Measurements from ENCODE around the gene CNBP. TPM values are rescaled to one million over a fixed set of nuclear protein-coding genes. Genes with fewer than 3 reads are reported as not detected.
A peak's percentile ranks its signal among the peaks of the same experiment; 100 is the strongest.

CNBP gene
- total and polyA plus RNA-seq, 9 of the 15 experiments (the other 6 are each of a cell fraction or from before 2014, with no cell fraction given) = 284 to 717 (median 412) TPM

DNA sequence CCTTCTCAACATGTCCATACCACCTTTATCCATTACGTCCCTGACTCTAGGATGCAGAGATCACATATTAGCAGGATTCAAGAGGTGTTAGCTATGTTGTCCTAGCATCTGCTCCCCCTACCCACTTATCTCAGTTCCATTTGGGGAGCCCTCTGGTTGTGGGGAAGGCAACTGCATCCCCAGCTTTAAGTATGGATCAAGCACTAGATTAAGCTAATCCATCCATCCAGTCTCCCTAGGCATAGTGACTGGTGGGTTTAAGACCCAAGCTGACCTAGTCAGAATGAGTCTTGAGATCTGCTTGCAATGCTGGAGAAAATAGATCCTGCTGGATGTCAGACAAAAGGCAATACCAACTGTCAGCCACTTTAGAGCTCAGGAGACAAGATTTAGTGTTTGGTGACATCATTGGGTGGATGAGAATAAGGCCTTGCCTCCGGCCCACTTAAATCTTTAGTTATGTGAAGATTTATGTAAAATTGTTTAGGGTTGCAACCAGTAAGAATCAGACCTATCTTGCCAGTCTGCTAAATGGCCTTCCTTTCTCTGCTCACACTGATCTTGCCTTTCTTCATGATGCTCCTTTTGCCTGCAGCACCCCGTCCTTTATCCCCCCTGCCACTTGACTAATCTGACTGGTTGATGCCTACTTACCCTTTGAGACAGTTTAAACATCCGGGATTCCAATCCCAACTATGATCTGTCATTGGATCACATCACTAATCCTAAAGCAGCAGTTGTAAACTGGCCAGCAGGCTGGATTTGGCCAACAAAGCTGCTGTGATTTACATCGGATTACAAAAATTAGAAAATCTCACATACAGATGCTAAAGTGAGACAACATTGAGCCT, 20.7 kb downstream of the CNBP start (continued):
- TF ChIP-seq, protein P1, sequence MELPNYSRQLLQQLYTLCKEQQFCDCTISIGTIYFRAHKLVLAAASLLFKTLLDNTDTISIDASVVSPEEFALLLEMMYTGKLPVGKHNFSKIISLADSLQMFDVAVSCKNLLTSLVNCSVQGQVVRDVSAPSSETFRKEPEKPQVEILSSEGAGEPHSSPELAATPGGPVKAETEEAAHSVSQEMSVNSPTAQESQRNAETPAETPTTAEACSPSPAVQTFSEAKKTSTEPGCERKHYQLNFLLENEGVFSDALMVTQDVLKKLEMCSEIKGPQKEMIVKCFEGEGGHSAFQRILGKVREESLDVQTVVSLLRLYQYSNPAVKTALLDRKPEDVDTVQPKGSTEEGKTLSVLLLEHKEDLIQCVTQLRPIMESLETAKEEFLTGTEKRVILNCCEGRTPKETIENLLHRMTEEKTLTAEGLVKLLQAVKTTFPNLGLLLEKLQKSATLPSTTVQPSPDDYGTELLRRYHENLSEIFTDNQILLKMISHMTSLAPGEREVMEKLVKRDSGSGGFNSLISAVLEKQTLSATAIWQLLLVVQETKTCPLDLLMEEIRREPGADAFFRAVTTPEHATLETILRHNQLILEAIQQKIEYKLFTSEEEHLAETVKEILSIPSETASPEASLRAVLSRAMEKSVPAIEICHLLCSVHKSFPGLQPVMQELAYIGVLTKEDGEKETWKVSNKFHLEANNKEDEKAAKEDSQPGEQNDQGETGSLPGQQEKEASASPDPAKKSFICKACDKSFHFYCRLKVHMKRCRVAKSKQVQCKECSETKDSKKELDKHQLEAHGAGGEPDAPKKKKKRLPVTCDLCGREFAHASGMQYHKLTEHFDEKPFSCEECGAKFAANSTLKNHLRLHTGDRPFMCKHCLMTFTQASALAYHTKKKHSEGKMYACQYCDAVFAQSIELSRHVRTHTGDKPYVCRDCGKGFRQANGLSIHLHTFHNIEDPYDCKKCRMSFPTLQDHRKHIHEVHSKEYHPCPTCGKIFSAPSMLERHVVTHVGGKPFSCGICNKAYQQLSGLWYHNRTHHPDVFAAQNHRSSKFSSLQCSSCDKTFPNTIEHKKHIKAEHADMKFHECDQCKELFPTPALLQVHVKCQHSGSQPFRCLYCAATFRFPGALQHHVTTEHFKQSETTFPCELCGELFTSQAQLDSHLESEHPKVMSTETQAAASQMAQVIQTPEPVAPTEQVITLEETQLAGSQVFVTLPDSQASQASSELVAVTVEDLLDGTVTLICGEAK (IDR thresholded peaks at IDR 0.05) = no peak
- TF ChIP-seq, protein P1 (CRISPR knock-in tag; IDR thresholded peaks at IDR 0.05) = no peak
- TF ChIP-seq MEIS2 (IDR thresholded peaks at IDR 0.05; ENCODE audit: partially characterized antibody) (peak; percentile 76), HDAC1 (IDR thresholded peaks at IDR 0.05) (no peak), U2AF2 (optimal IDR thresholded peaks at IDR 0.05; ENCODE audit: low read depth, low read length) (no peak), ZNF785 (CRISPR knock-in tag; IDR thresholded peaks at IDR 0.05) (no peak), ZNF133 (CRISPR knock-in tag; IDR thresholded peaks at IDR 0.05) (no peak), MYNN (IDR thresholded peaks at IDR 0.05) (peak; percentile 16; the same call in 1 of the 2 replicates), MYNN (CRISPR knock-in tag; IDR thresholded peaks at IDR 0.05) (no peak)
- TF ChIP-seq, protein P2, sequence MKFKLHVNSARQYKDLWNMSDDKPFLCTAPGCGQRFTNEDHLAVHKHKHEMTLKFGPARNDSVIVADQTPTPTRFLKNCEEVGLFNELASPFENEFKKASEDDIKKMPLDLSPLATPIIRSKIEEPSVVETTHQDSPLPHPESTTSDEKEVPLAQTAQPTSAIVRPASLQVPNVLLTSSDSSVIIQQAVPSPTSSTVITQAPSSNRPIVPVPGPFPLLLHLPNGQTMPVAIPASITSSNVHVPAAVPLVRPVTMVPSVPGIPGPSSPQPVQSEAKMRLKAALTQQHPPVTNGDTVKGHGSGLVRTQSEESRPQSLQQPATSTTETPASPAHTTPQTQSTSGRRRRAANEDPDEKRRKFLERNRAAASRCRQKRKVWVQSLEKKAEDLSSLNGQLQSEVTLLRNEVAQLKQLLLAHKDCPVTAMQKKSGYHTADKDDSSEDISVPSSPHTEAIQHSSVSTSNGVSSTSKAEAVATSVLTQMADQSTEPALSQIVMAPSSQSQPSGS (CRISPR knock-in tag; IDR thresholded peaks at IDR 0.05) = no peak
- TF ChIP-seq, protein P3, sequence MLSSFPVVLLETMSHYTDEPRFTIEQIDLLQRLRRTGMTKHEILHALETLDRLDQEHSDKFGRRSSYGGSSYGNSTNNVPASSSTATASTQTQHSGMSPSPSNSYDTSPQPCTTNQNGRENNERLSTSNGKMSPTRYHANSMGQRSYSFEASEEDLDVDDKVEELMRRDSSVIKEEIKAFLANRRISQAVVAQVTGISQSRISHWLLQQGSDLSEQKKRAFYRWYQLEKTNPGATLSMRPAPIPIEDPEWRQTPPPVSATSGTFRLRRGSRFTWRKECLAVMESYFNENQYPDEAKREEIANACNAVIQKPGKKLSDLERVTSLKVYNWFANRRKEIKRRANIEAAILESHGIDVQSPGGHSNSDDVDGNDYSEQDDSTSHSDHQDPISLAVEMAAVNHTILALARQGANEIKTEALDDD (IDR thresholded peaks at IDR 0.05) = peak; percentile 13; the same call in 1 of the 2 replicates

All from K562 (cell line).